Upper lobe of left lung (tissue), 6 donors: ENCODE data around the gene DLK1. TPM values are rescaled to one million over a fixed set of nuclear protein-coding genes. Genes with fewer than 3 reads are reported as not detected.

Source experiments
- ATAC-seq, 2 donors: fragments of 200-7000 bp; cut with Tn5 transposase; one replicate each; pipeline ENCODE4 v1.9.1; 2022; ENCODE audit warnings: mild to moderate bottlenecking in 2 of 2, moderate library complexity in 2 of 2; ENCODE audit not compliant: low FRiP score in 2 of 2
- DNase-seq, 2 donors: peaks; one replicate each; pipeline ENCODE4 v3.0.0-alpha.2; 2019 to 2020
- H3K27ac ChIP-seq, 4 donors: fragments of 200-600 bp; sonication (generic); one replicate each; pipeline ENCODE4 v1.5.1; 2016 to 2019
- H3K27me3 ChIP-seq, 4 donors: fragments of 200-600 bp; sonication (generic); one replicate each; pipeline ENCODE4 v1.5.1; 2017 to 2019
- H3K36me3 ChIP-seq, 4 donors: fragments of 200-600 bp; sonication (generic); one replicate each; pipeline ENCODE4 v1.5.1; 2016 to 2019
- H3K4me1 ChIP-seq, 4 donors: fragments of 200-600 bp; sonication (generic); one replicate each; pipeline ENCODE4 v1.5.1; 2018 to 2019
- H3K4me3 ChIP-seq, 4 donors: fragments of 200-600 bp; sonication (generic); one replicate each; pipeline ENCODE4 v1.5.1; 2017 to 2019; ENCODE audit warnings: mild to moderate bottlenecking in 2 of 4, moderate library complexity in 1 of 4
- H3K9me3 ChIP-seq, 4 donors: fragments of 200-600 bp; sonication (generic); one replicate each; pipeline ENCODE4 v1.5.1; 2018 to 2019
- CTCF ChIP-seq, 6 experiments: fragments of 450-650 bp in 4 of 6; fragments of 200-600 bp in 2 of 6; sonication (generic) in 2 of 6; IDR thresholded peaks; one replicate each; pipeline ENCODE4 v1.5.1; 2016 to 2019; ENCODE audit warnings: antibody characterized with exemption in 6 of 6
- EP300 ChIP-seq, 4 donors: sonication (generic); formaldehyde crosslinking; IDR thresholded peaks; one replicate each; pipeline ENCODE4 v1.5.1; 2017; ENCODE audit warnings: antibody characterized with exemption in 4 of 4, control low read depth in 2 of 4
- POLR2A ChIP-seq, 4 donors: fragments of 450-650 bp; IDR thresholded peaks; one replicate each; pipeline ENCODE4 v1.5.1; 2016 to 2017; ENCODE audit warnings: antibody characterized with exemption in 4 of 4, mild to moderate bottlenecking in 2 of 4
- POLR2AphosphoS5 ChIP-seq, 2 donors: sonication (generic); formaldehyde crosslinking; IDR thresholded peaks; one replicate each; pipeline ENCODE4 v1.5.1; 2017; ENCODE audit warnings: antibody characterized with exemption in 2 of 2
- WGBS, 2 donors: methylation state at CpG; one replicate each; pipeline ENCODE4 v1.1.5; 2017 to 2018; 5-methylcytosine and 5-hydroxymethylcytosine counted together
- total RNA-seq, 6 donors: library from RNA; depleted of rRNA in 4 of 6; stranded (reverse); fragments of >200 nt in 4 of 6; gene quantifications; one replicate each; pipeline versions ENCODE4 v1.1.0 to v1.2.1, GENCODE V29; 2016 to 2021
- donor health status: DM: no; HTN: no; CAD: no; lungs with moderate emphysema.
- donor health status: DM: no; HTN: yes; CAD: no; lungs with severe emphysema.

The DLK1 gene
- total RNA-seq, 6 donors from 2014 or later, result 1.7 to 1.8 TPM; not detected in 4

- Histone ChIP-seq H3K27ac (no peak overlapping the region), H3K36me3 (no peaks in the 10 kb centered on the region), H3K4me1 (no peaks in the 10 kb centered on the region), H3K4me3 (no peak overlapping the region), H3K27me3 (no peaks in the 10 kb centered on the region), H3K9me3 (no peaks in the 10 kb centered on the region)
- WGBS, 2 donors, result 83 to 87% methylated on average over 11 to 13 of the region's 14 CpGs
- ATAC-seq (no peak), DNase-seq (no peak)
- no peak for TF ChIP-seq POLR2A (IDR thresholded peaks at IDR 0.05)
- no peak for TF ChIP-seq POLR2AphosphoS5 (IDR thresholded peaks at IDR 0.05)
- TF ChIP-seq CTCF (IDR thresholded peaks at IDR 0.05), result no peak
- no peak for TF ChIP-seq EP300 (IDR thresholded peaks at IDR 0.05)
Measured at GRCh38 chr14:100776681-100777365, 50.1 kb downstream of the DLK1 start.

- 89 to 91% methylated on average over 11 of the region's 11 CpGs for WGBS, 2 donors
- H3K27me3 ChIP-seq, result no peaks in the 10 kb centered on the region
- ATAC-seq, result no peak
- H3K27ac ChIP-seq, result no peak overlapping the region
- TF ChIP-seq CTCF (IDR thresholded peaks at IDR 0.05) (no peak), EP300 (IDR thresholded peaks at IDR 0.05) (no peak), POLR2AphosphoS5 (IDR thresholded peaks at IDR 0.05) (no peak)
- H3K4me1 ChIP-seq, result no peaks in the 10 kb centered on the region
- no peak for DNase-seq
- H3K36me3 ChIP-seq, result no peaks in the 10 kb centered on the region
- no peaks in the 10 kb centered on the region for H3K9me3 ChIP-seq
- H3K4me3 ChIP-seq, result no peak overlapping the region
Measured at GRCh38 chr14:100777366-100777817, 50.7 kb downstream of the DLK1 start.

GRCh38 chr14:100777818-100778525 lies 51.3 kb downstream of the DLK1 start:
- TF ChIP-seq CTCF (IDR thresholded peaks at IDR 0.05) (no peak), POLR2A (IDR thresholded peaks at IDR 0.05) (no peak), EP300 (IDR thresholded peaks at IDR 0.05) (no peak), POLR2AphosphoS5 (IDR thresholded peaks at IDR 0.05) (no peak)
- Histone ChIP-seq H3K27ac (no peak overlapping the region), H3K4me3 (no peak overlapping the region), H3K27me3 (no peaks in the 10 kb centered on the region), H3K9me3 (no peaks in the 10 kb centered on the region), H3K36me3 (no peaks in the 10 kb centered on the region), H3K4me1 (no peaks in the 10 kb centered on the region)
- DNase-seq, result no peak
- WGBS, 2 donors, result 84 to 86% methylated on average over 22 of the region's 22 CpGs
- ATAC-seq, result no peak

GRCh38 chr14:100778526-100778882 lies 51.8 kb downstream of the DLK1 start:
- DNase-seq (no peak), ATAC-seq (no peak)
- no peaks in the 10 kb centered on the region for H3K4me1 ChIP-seq
- H3K36me3 ChIP-seq, result no peaks in the 10 kb centered on the region
- H3K9me3 ChIP-seq, result no peaks in the 10 kb centered on the region
- WGBS, 2 donors, result 85% methylated on average over 7 of the region's 7 CpGs
- TF ChIP-seq POLR2A (IDR thresholded peaks at IDR 0.05) (no peak), EP300 (IDR thresholded peaks at IDR 0.05) (no peak), CTCF (IDR thresholded peaks at IDR 0.05) (no peak), POLR2AphosphoS5 (IDR thresholded peaks at IDR 0.05) (no peak)
- no peak overlapping the region for H3K27ac ChIP-seq
- no peak overlapping the region for H3K4me3 ChIP-seq
- H3K27me3 ChIP-seq, result no peaks in the 10 kb centered on the region
